NCI-H345 (cell line): ENCODE results near the gene DBX1.
"Not testable (repeated sequence)": the region's sequence is repeated elsewhere in the genome, so short reads cannot be mapped to it uniquely, and the experiment has no call there.

Source experiments
- DNase-seq: peaks from one replicate; lab custom pipeline; 2025; lab: John Stamatoyannopoulos, UW

Gene DBX1, protein sequence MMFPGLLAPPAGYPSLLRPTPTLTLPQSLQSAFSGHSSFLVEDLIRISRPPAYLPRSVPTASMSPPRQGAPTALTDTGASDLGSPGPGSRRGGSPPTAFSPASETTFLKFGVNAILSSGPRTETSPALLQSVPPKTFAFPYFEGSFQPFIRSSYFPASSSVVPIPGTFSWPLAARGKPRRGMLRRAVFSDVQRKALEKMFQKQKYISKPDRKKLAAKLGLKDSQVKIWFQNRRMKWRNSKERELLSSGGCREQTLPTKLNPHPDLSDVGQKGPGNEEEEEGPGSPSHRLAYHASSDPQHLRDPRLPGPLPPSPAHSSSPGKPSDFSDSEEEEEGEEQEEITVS

DNA sequence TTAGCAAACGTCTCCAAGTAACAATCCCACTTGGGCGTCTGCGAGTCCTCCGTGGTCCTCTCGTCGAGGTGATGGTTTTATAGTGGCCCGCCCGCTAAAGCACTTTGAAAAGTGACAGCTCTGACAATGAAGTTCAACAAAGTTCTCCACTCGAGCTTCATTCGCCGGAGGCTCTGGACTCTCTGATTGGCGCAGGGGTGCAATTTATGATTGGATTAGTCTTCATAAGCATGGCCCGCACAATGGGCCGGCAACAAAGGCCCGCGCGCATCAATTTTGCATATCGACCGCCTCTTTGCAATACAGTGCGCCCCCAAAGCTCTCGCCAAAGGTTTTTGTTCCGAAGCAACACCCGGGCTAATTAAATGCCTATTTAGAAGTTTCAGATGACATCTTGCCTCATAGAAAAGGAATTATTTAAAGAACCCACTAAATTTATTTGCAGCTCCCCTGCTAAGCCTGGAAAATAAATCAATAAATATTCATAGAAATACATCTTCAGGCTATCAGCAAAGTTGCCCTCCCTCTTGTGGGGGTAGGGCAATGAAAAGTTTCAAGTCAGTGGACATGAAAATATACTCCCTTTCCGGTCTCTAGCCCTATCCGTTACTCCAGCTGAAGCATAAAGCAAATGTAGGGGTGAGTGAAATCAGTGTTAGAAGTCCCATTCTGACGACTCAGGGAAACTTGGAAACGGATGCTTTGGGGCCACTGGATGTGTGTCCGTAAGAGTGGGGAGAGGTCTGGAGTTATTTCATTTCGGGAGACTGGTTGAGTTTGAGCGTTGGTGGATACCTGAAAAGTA lies at the start of gene DBX1:
Gene DBX1, minus strand, starts transcription at position 51 of the 805 bp plus-strand sequence. CDS start 151 bp downstream, outside the sequence.
- DNase-seq: no peak

DNA sequence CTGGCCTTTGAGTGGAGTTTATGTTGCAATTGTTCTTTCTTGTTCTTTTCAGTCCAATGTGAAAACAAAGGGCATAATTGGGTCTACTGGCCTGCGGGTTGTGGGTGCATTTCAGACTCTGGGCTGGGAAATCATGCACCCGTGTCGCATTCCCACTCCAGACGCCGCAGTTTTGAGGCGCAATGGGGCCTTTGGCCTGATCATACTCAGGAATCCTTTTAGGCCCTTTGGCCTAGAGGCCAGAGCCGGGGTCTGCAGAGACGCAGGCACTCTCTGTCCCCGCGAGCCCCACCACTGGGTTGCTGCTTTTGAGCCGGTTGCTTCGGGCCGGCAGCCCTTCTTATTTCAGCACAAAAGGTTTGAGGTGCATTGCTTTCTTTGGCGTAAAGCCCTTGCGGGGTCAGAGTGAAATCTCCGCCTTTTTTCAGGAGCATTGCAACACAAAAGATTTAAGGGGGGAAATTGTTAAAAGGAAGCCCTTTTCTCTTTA lies 48.4 kb upstream of the DBX1 start:
- no peak for DNase-seq

DNA sequence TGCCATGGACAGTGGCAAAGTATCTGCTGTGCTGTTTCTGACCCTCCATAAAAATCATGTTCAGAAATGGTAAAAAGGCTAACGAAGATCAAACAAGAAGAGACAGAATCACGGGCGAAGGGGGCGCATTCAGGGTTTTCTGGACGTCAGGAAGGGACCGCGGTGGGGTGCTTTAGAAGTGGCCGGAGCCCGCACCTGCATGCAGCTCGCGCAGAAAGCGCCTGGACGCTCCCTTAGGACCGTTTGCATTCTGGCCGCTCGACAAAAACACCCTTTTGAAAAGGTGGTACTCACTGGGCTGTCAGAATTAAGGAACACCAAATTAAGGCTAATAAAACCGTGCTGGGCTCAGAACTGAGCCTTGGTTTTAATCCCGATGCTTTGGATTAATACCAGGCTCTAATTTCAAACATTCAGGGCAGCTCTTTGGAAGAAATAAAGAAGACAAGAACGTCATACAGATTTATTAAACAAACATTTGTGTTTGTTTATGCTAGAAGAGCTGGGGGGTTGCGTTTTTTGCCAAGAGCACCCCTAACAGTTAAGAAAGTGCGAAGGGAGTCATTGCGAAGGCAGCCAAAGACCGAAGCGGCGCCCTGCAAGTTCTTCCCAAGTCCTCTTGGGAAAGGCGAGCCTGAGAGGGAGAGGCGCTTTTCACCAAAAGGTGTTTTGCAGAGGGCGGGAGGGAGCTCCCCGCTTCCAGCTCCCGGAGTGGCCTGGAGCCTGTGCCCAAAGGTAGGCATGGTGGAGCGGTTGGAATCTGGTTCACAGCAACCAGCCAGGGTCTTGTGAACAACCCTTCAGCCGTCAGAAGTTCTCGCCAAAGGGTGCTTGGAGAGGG lies 47.7 kb upstream of the DBX1 start:
- no peak for DNase-seq

DNA sequence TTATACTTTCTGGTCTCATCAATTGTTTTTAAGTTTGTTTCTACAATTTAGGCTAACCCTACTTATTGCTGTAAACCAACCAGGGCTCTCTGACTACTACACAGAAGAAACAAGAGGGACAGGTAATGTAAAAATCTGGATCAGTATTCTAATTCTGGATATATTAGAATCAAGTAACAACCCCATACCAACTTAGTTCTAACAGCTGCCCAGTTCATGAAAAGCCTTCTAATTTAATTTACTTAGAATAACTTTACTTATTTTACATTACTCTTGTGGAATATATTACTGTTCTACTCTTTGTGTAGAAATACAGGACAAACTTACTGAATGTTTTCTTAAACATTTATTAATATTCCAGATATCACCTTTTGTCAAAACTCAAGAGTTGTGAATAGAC lies 45.5 kb upstream of the DBX1 start:
- DNase-seq: no peak

DNA sequence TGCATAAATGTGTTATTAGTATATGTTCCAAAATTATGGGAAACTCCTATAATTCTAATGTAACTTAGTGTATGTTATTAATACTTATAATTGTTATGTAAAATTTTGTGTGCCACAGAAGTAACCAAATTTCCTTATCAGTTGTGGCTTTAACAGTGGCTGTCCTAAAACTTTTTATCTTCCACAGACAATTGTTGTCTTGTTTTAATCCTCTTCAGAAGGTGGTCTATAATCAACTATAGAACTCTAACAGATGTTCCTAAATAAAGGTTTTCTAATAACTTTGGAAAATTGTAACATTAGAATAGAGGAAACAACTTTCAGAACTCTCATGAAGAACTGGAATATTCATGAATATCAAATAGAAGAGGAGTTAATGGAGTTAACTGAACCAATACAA lies 44.4 kb upstream of the DBX1 start:
- no peak for DNase-seq

DNA sequence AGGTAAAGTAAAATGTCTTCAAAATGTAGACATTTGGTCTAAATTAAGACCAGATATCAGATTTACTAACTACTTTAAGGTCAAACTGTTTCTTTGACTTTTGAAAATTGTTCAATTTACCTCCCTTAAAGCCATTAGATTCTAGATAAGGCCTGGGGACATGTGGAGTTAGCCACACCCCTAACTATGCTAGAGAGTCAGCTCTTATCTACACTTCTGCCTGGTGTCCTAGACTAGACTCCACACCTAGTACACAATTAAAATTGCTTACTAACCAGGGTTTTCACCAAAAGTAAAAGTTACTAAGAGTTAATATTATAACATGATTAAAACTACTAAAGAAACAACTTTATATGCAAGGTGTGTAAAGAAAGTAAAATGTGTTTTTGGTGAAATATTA lies 43.6 kb upstream of the DBX1 start:
- no peak for DNase-seq

DNA sequence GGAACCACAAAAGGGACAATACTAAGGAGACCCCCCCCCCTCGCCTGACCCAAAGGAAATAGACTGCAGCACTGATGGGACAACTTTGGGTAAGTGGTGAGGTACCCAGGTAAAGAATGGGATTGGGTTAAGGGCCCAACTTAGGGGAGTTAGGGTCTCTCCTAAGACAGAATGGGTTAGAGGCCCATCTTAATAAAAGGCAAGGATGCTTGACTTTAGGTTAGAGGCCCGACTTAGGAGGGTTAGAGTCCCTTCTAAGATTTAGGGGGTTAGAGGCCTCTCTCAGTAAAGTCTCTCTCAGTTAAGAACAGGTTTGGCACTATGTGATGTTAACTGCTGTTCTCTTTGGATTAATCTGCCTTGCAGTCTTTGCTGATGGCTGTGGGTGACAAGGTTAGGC lies 41.0 kb upstream of the DBX1 start:
- no peak for DNase-seq

DNA sequence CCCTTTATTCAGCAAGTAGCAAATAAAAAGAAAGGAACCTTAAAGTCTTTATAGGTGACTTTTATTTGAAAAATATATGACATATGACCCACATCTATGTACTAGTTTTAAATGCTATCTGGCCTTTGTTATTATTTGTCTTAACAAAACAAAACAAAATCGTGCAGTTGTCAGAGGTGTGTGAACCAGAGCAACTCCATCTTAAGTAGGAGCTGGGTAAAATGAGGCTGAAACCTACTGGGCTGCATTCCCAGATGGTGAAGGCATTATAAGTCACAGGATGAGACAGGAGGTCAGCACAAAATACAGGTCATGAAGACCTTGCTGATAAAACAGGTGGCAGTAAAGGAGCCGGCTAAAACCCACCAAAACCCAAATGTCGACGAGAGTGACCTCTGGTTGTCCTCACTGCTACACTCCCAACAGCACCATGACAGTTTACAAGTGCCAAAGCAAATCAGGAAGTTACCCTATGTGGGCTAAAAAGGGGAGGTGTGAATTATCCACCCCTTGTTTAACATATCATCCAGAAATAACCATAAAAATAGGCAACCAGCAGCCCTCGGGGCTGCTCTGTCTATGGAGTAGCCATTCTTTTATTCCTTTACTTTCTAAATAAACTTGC lies 40.2 kb upstream of the DBX1 start:
- not testable (repeated sequence) for DNase-seq

DNA sequence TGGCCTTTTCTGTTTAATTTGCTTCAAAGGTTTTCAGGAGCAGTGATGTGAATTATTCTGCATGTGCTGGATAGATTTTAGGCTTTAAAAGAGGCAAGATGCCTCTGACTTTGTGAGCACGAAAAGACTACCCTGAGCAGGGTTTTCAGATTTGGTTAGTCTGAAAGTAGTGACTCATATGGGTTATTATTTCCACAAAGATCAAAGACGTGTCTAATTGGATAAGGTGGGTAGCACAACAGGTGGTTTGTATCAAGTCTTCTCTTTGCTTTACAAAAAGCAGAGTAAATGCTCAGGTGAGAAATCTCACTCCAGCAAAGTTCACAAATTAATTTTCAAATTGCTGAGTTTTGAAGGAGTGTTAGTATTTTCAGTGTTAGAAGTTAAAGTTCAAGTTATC lies 37.6 kb upstream of the DBX1 start:
- DNase-seq: no peak

DNA sequence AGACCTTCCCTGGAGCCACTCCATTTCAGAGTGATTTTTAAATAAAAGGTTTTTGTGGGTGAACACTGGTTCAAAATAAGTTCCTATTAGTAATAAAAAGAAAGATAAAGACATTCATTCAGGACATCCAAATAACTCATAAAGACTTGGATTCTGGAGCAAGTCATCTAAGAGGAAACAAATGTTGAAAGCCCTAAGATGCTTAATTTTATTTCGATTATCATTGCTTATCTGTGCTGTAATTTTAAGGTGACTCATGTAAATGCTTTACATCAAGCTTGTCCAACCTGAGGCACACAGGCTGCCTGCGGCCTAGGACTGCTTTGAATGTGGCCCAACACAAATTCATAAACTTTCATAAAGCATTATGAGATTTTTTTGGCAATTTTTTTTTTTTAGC lies 34.2 kb upstream of the DBX1 start:
- no peak for DNase-seq

DNA sequence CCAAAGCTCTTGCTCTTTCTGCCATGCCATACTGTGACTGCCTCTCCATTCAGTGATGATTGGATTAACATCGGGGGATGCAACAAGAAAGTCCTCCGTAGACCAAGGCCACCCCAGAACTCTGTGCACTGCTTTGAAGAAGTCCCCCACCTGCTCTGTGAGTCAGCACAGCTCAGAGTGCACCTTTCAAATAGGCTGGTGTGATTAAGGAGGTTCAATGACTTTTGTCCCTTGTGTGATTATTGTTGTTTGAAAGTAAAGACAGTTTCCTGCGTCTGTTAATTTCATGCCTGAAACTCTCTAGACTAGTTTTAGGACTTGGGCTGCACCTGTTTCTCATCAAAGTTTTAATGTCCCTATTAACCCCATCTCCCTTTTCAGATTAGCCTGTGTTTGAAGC lies 33.0 kb upstream of the DBX1 start:
- DNase-seq: no peak

DNA sequence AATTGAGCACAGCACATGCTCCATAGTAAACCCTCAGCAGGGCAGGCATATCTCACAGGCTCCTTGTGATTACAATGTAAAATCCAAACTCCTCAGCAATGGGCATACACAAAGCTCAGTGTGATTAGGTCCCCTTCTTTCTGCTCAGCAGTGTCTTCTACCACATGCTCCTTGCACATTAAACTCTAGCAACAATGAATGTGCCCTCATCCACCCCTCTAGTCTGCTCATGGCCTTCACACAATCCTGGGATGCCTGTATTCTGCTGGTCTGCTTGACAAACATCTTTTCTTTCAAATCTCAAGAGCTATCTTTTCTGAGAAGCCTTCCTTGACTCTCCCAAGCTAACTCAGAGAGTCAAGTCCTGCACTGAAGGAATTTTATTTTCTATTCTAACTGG lies 32.4 kb upstream of the DBX1 start:
- no peak for DNase-seq

DNA sequence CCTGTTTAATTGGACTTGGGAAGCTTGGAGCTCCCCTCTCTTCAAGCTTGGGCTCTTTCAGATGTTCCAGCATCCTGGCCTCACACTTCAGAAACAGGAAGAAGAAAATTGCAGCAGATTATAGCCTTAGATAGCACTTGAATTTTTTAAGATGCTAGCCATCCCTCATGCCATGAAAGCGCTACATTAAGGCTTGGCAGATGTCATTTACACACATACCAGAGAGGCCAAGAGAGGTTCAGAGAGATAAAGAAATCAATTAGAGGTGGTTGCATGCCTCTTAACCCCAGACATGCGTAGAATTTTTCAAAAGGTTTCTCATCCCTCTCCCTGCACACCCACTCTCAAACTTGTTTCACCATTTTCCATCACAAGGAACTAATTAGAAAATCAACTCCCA lies 31.9 kb upstream of the DBX1 start:
- no peak for DNase-seq

DNA sequence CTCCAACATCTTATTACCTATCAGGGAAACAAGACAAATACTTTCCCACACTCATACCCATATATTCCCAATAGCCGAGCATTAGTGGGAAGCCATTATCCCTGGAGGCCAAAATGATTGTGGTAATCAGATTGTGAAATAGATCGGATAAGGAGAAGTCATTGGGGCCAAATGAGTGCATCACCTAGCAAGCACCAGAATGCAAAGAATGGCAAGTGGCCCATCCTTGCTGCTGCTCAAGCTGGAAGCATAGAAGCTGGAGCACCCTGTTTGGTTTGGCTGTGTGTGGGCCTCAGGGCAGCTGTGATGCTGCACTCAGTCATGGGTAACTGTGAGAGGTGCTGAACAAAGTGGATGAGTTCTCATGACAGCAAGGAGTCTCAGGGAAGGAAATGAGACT lies 18.7 kb upstream of the DBX1 start:
- DNase-seq: no peak

DNA sequence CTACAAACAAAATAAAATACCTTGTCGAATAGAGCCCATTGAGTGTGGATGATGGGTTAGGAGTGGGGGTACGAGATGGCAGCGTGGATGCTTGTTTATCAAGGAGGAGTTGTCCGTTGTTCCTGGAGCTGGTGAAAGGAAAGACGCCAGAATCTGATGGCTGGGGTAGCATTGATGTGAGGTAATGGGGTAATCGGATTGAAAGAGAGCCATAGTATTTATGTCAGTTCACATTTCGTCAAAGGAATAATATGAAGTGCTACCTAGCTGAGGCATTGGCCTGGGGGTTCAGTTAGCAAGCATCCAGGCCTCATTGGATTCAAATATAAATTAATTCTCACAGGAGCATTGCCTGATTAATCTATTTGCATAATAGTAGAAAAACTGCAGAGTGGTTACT lies 16.9 kb upstream of the DBX1 start:
- DNase-seq: no peak

DNA sequence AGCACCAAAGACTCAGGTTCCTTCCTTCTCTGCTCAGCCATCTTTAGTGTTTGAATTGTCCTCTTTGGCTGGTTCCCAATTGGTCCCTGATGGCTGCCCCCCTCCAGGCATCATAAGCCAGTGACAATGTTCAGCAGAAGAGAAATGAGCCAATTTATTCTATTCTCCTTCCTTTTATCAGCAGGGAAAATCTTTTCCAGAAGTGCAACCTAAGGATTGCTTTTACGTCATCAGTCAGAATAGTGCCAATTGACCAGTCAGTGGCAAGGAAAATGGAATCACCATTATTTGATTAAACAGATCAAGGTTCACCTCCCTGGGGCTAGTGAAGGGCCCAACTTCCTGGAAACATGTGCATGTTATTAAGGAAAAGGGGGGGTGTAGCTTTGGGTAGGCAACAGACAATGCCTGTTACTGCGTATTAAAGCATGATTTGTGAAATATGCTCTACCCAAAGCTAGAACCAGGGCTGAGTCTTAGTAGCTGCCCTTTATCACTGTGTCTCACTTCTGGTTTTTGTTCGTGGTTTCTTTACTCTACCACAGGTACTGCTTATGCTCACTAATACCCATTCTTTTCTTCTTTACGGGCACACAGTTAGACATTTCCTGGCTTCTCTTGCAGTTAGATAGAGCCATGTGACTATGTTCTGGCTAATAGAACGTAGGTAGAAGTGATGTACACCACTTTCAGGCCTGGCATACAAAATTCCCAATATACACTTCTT lies 12.6 kb upstream of the DBX1 start:
- DNase-seq: no peak

DNA sequence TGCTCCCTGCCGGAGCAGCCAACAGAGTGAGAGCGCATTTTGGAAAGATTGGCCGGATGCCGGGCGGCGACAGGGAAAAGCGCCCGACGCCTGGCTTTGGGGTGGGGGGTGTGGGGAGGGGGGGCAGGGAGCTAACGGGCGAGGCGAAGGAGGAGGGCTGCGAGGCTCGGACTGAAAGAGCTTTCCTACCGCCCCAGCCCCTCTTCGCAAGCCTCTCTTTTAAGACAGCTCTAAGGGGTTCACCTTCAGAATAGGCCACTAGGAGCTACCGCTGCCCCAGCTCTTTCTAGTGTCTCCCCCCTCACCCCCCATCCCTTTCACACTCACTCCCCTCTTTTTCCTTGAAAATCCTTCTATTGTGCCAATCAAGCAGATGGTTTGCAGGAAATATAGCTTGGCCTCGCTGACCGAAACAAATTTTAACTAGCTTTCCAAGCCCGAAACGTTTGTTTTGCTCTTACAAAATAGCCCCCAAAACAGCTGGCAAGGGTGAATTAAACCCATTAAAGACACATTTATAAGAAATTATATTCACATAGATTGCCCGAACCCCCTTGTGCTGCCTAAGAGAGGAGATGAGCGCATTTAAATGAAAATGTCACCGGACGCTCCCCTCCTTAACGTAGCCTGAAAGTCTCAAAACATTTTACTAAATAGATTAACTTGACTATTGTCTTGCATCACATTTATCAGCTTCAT lies 3.7 kb upstream of the DBX1 start:
- no peak for DNase-seq

DNA sequence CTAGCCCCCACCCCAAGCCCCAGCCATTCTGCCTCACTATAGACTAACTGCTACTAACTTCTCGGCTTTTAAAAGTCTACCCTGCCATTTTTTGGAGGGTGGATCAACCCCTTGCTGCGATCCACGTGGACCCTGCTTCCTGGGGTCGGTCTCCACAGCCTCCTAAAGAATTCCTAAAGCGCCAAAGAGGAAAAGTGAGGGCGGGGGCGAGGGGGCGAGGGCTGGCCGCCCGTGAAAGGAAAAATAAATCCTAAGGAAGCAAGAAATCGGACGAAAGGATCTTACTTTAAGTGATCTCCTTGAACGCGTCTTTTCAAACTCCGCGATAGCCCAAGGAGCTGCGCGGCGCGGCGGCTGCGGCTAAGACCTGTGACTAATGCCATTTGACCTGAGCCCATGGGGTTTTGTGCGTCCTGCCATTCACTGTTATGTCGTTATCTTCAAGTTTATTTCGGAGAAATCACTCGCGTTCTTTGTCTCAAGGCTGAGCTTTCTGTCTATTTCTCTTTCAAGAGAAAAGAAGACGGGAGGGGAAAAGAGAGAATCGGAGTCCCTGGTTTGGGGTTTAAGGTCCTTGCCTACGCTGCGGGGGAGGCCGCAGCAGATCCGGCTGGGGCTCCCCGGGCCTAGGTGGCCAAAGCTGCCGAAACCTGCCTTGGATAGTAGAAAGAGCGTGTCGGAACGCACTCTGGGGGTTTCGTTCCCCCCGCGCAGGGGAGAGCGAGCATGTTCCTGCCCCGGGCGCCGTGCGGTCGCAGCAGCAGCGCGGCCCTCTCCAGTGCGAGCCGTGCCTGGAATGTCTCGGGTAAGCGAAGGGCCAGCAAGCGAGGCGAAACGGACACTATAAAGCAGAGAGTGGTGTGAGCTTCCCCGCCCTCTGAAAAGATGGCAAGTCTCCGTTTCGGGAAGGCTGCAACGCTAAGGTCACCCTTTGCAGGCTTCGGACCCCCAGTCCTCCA lies 2.8 kb upstream of the DBX1 start:
- no peak for DNase-seq

DNA sequence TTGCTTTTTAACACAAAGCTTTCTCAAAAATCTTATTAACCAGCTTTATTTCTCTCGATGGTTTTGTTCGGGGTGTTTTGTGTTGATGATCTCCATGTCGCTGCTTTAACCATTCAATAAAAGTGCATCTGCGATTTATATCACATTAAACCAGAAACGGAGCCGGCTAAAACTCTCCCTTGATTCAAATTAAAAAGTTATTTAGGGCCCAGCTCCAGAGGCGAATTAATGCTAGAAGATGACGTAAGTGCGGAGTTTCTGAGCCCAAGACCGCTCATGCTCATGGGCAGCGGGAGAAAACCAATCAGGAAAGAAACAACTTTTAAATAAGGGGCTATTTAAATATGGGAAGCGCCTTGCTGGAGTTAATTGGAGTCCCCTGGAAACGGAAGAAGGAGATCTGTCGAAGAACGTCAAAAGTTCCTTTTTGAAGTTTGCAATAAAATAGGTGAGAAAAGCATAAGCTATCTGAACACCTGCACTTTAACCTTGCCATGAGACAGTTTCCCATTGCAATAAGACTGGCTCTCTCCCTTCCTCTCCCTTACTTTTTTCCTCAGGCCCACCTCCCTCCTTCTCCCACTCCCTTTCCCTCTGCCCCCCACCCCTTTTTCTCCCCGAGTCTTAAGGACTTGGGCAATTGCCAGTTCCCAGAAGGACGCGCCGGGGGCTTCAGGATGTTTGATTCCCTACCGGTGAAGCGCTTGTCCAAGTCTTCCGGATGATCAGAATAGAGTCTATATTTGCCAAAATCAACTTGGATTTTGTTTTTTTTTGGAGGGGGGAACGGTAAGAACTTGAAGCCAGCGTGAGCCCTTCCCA lies 1.9 kb upstream of the DBX1 start:
- DNase-seq: no peak
